C4-2B (cell line): ENCODE measurements around the gene GPD2.

Source experiments
- ZFX ChIP-seq: fragments of 450-650 bp; IDR thresholded peaks from 2 replicates; pipeline ENCODE4 v1.6.1; 2017
- TF ChIP-seq, protein P1 (sequence below): fragments of 450-650 bp; conservative IDR thresholded peaks from 2 replicates; pipeline ENCODE4 v1.5.1; 2017; ENCODE audit warnings: mild to moderate bottlenecking

DNA sequence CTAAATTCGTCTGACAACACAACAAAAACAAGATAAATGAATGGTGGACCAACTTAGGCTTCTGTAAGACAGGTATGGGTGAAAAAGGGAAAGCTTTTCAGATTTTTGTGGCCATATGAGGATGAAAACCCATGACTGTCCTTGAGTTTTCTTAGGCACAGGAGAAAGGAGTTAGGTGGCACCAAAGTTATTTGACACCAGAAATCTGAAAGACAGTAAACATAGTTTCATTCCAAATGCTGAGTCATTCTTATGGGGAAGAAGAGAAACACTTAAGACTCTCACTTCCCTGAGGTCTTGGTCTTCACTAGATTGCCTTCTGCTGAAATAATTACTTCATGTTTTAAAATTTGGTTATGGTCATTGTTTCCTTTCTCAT, 5.2 kb upstream of the GPD2 start:
- TF ChIP-seq, protein P1, sequence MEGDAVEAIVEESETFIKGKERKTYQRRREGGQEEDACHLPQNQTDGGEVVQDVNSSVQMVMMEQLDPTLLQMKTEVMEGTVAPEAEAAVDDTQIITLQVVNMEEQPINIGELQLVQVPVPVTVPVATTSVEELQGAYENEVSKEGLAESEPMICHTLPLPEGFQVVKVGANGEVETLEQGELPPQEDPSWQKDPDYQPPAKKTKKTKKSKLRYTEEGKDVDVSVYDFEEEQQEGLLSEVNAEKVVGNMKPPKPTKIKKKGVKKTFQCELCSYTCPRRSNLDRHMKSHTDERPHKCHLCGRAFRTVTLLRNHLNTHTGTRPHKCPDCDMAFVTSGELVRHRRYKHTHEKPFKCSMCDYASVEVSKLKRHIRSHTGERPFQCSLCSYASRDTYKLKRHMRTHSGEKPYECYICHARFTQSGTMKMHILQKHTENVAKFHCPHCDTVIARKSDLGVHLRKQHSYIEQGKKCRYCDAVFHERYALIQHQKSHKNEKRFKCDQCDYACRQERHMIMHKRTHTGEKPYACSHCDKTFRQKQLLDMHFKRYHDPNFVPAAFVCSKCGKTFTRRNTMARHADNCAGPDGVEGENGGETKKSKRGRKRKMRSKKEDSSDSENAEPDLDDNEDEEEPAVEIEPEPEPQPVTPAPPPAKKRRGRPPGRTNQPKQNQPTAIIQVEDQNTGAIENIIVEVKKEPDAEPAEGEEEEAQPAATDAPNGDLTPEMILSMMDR: no peak
- no peak for TF ChIP-seq ZFX
